ENCODE measurements around the gene RPL26.

The RPL26 gene

GRCh38 chr17:8341456-8341855 is 41.5 kb downstream of the RPL26 start:
- H3K4me3 ChIP-seq (ENCODE audit: control insufficient read depth, low read depth, low read length), result no peak overlapping the region
- TF ChIP-seq, protein P1, sequence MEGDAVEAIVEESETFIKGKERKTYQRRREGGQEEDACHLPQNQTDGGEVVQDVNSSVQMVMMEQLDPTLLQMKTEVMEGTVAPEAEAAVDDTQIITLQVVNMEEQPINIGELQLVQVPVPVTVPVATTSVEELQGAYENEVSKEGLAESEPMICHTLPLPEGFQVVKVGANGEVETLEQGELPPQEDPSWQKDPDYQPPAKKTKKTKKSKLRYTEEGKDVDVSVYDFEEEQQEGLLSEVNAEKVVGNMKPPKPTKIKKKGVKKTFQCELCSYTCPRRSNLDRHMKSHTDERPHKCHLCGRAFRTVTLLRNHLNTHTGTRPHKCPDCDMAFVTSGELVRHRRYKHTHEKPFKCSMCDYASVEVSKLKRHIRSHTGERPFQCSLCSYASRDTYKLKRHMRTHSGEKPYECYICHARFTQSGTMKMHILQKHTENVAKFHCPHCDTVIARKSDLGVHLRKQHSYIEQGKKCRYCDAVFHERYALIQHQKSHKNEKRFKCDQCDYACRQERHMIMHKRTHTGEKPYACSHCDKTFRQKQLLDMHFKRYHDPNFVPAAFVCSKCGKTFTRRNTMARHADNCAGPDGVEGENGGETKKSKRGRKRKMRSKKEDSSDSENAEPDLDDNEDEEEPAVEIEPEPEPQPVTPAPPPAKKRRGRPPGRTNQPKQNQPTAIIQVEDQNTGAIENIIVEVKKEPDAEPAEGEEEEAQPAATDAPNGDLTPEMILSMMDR (conservative IDR thresholded peaks at IDR 0.05; ENCODE audit: control insufficient read depth, insufficient read depth, low read depth, low read length), result no peak
- no peak for DNase-seq (ENCODE audit: low read depth)

DNA sequence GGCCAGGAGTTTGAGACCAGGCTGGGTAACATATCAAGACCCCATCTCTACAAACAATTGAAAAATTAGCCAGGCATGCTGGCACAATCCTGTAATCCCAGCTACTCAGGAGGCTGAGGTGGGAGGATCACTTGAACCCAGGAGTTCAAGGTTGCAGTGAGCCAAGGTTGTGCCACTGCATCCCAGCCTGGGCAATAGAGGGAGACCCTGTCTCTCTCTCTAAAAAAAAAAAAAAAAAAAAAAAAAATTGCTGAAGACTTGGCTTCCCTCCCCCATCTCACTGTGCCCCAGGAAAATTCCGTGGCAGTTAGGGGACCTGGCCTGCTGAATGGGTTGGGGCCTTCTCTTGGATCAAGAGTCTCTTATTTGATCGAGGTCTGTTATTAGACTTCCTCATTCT is 43.5 kb downstream of the RPL26 start, which contains the start of gene ODF4:
Gene ODF4 (plus strand): TSS at position 301 of the 400 bp plus-strand sequence. CDS start 212 bp downstream, outside the sequence.
- TF ChIP-seq, protein P1 (conservative IDR thresholded peaks at IDR 0.05; ENCODE audit: control insufficient read depth, insufficient read depth, low read depth, low read length), result no peak
- H3K4me3 ChIP-seq (ENCODE audit: control insufficient read depth, low read depth, low read length), result no peak within 1 kb of the TSS
- no peak for DNase-seq (ENCODE audit: low read depth)

GRCh38 chr17:8338753-8339140 is 44.2 kb downstream of the RPL26 start:
- DNase-seq (ENCODE audit: low read depth), result no peak
- H3K4me3 ChIP-seq (ENCODE audit: control insufficient read depth, low read depth, low read length), result no peak overlapping the region
- TF ChIP-seq, protein P1 (conservative IDR thresholded peaks at IDR 0.05; ENCODE audit: control insufficient read depth, insufficient read depth, low read depth, low read length), result no peak

DNA sequence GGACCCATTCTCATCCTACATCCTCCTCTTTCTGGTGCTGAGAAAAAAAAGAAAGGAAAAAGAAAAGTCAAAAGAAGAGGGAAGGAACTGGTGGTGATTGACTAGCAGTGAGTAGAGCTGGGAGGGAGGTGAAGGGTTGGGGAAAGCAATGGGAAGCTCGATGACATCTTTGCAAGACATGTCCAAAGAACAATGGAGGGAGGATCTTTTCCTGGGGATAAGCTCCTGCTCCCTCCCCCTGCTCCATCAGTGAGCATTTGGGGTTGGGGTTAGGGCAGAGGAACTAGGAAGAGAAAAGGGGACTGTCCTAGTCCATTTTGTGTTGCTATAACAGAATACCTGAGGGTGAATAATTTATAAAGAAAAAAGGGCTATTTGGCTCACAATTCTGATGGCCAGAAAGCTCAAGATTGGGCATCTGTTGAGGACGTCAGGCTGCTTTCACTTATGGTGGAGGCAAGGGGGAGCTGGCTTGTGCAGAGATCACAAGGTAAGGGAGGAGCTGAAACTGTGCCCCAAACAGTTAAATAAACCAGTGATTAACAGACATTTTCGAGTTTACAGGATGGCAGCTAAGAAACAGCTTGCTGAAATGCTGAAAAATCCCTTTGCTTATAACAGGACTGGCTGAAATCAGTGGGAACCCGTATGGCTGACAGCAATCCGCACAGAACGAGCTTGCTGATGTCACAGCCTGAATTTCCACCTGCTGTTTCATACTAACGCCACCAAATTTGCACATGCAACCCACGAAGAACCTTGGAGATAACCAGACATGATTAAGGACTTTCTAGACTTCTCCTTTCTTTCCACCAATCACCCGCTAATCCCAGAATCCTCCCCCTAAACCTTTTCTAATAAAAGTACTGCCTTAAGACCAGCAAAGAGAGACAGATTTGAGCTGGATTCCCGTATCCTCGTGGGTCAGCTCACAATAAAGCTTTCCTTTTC is 44.9 kb downstream of the RPL26 start:
- H3K4me3 ChIP-seq (ENCODE audit: control insufficient read depth, low read depth, low read length), result no peak overlapping the region

DNA sequence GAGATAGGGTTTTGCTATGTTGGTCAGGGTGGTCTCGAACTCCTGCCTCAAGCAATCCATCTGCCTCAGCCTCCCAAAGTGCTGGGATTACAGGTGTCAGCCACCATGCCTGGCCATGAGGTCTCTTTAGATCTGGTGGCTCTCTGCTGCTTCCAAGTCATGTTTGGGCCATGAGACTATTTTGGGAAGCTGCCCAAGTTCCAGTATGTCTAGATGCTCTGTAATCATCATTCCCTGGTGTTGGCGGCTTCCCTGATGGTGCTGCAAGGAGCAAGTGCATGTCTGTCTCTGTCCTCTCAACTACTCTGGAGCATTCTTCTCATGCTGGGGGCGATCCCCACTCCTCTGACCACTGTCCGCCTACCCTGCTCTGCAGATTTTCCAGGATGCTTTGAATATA is 49.7 kb downstream of the RPL26 start:
- no peak overlapping the region for H3K4me3 ChIP-seq (ENCODE audit: control insufficient read depth, low read depth, low read length)
- TF ChIP-seq, protein P1 (conservative IDR thresholded peaks at IDR 0.05; ENCODE audit: control insufficient read depth, insufficient read depth, low read depth, low read length), result no peak
- DNase-seq (ENCODE audit: low read depth), result no peak

More for the DNA sequence above, 44.9 kb downstream of the RPL26 start:
- TF ChIP-seq, protein P1 (conservative IDR thresholded peaks at IDR 0.05; ENCODE audit: control insufficient read depth, insufficient read depth, low read depth, low read length), result no peak
- no peak for DNase-seq (ENCODE audit: low read depth)

DNA sequence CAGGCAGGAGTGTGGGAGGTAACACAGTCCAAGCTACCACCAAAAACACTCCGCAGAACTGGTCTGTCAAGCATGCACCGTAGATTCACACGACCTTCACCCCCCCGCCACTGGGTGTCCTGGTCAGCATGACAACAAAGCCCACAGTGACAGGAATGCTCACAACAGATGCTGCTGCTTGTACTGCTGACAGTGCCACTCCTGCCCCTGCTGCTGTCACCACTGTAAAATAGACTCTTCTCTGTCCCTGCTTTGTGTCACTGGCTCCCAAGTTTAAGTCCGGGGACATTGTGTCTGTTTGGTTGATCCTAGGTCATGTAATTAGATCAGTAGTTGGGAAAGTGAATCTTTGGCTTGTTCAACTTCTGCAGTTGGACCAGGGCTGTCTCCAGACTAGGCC is 50.3 kb downstream of the RPL26 start:
- no peak for DNase-seq (ENCODE audit: low read depth)
- no peak overlapping the region for H3K4me3 ChIP-seq (ENCODE audit: control insufficient read depth, low read depth, low read length)
- TF ChIP-seq, protein P1 (conservative IDR thresholded peaks at IDR 0.05; ENCODE audit: control insufficient read depth, insufficient read depth, low read depth, low read length), result no peak
